Peyer's patch (tissue), 4 donors: ENCODE measurements around the gene TTC34. TPM values are rescaled to one million over a fixed set of nuclear protein-coding genes. Genes with fewer than 3 reads are reported as not detected.

Experiments used
- DNase-seq, 3 donors: peaks; one replicate each; pipeline ENCODE4 v3.0.0-alpha.2; 2017 to 2019
- H3K27ac ChIP-seq, 4 donors: fragments of 200-600 bp; sonication (generic); one replicate each; pipeline ENCODE4 v1.5.1; 2016 to 2019
- H3K27me3 ChIP-seq, 2 donors: fragments of 200-600 bp; sonication (generic); one replicate each; pipeline ENCODE4 v1.5.1; 2019
- H3K36me3 ChIP-seq, 3 donors: fragments of 200-600 bp; sonication (generic); one replicate each; pipeline ENCODE4 v1.5.1; 2016 to 2019
- H3K4me1 ChIP-seq, 4 donors: fragments of 200-600 bp; sonication (generic); one replicate each; pipeline ENCODE4 v1.5.1; 2016 to 2019
- H3K4me3 ChIP-seq, 4 donors: fragments of 200-600 bp; sonication (generic); 1 replicate in 3 of 4; 2 replicates in 1 of 4; pipeline ENCODE4 v1.5.1; 2016 to 2019; ENCODE audit warnings: mild to moderate bottlenecking in 1 of 4
- H3K9me3 ChIP-seq, 4 donors: fragments of 200-600 bp; sonication (generic); one replicate each; pipeline ENCODE4 v1.5.1; 2016 to 2019; ENCODE audit warnings: mild to moderate bottlenecking in 1 of 4
- POLR2A ChIP-seq, 2 donors: fragments of 450-650 bp; IDR thresholded peaks; one replicate each; pipeline ENCODE4 v1.5.1; 2017; ENCODE audit warnings: antibody characterized with exemption in 2 of 2, mild to moderate bottlenecking in 2 of 2, moderate library complexity in 2 of 2
- total RNA-seq, 4 donors: library from RNA; depleted of rRNA; stranded (reverse); fragments of >200 nt; gene quantifications; one replicate each; pipeline ENCODE4 v1.1.0, GENCODE V29; 2016
- TF ChIP-seq, protein P1 (sequence below), 6 experiments: fragments of 450-650 bp in 4 of 6; fragments of 200-600 bp in 2 of 6; sonication (generic) in 1 of 6; IDR thresholded peaks; one replicate each; pipeline ENCODE4 v1.5.1; 2017 to 2019; ENCODE audit warnings: antibody characterized with exemption in 6 of 6, mild to moderate bottlenecking in 3 of 6, moderate library complexity in 1 of 6

Gene TTC34
- total RNA-seq, 4 donors from 2014 or later = 0.53 to 2.4 (median 1.5) TPM

- H3K27ac ChIP-seq = no peak overlapping the region
- no peaks in the 10 kb centered on the region for H3K9me3 ChIP-seq
- DNase-seq = no peak
- no peaks in the 10 kb centered on the region for H3K27me3 ChIP-seq
- H3K4me3 ChIP-seq = no peak overlapping the region
- no peaks in the 10 kb centered on the region for H3K36me3 ChIP-seq
- TF ChIP-seq, protein P1, sequence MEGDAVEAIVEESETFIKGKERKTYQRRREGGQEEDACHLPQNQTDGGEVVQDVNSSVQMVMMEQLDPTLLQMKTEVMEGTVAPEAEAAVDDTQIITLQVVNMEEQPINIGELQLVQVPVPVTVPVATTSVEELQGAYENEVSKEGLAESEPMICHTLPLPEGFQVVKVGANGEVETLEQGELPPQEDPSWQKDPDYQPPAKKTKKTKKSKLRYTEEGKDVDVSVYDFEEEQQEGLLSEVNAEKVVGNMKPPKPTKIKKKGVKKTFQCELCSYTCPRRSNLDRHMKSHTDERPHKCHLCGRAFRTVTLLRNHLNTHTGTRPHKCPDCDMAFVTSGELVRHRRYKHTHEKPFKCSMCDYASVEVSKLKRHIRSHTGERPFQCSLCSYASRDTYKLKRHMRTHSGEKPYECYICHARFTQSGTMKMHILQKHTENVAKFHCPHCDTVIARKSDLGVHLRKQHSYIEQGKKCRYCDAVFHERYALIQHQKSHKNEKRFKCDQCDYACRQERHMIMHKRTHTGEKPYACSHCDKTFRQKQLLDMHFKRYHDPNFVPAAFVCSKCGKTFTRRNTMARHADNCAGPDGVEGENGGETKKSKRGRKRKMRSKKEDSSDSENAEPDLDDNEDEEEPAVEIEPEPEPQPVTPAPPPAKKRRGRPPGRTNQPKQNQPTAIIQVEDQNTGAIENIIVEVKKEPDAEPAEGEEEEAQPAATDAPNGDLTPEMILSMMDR (IDR thresholded peaks at IDR 0.05) = no peak
- TF ChIP-seq POLR2A (IDR thresholded peaks at IDR 0.05) = no peak
- no peaks in the 10 kb centered on the region for H3K4me1 ChIP-seq
These were observed 20.0 kb upstream of the TTC34 start for GRCh38 chr1:2821373-2821955.

DNA sequence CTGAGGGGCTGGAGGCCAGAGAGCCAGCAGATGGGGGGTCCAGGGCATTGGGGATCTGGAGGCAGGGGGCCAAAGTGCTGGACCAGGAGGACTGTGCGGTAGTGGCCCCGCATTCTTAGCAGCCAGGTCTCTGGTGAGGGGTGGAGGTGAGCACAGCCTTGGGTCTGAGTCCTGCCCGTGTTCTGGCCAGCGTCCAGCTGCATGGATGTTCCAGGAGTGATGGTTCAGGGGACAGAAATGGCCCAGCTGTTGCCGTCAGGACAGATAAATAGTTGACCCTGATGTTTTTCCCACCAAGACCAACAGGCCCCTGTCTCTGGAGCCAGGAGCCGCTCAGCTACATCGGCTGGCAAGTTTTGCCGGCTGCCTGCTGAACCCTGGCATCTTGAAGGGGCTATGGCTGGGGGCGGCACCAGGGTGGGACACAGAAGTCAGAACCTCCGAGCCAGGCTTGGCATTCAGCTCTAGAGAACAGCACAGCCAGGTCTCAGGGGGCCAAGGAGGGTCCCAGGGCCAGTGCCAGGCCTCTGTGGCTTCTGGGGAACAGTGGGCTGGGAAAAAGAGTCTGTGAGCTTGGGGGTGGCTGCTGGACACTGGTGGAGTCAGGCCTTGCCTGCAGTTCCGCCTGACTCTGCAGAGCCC is 19.4 kb upstream of the TTC34 start:
- Histone ChIP-seq H3K36me3 (no peaks in the 10 kb centered on the region), H3K4me3 (no peak overlapping the region), H3K27ac (no peak overlapping the region), H3K9me3 (no peaks in the 10 kb centered on the region), H3K27me3 (no peaks in the 10 kb centered on the region), H3K4me1 (no peaks in the 10 kb centered on the region)
- DNase-seq = no peak
- TF ChIP-seq, protein P1 (IDR thresholded peaks at IDR 0.05) = no peak

- H3K27me3 ChIP-seq = no peaks in the 10 kb centered on the region
- TF ChIP-seq, protein P1 (IDR thresholded peaks at IDR 0.05) = no peak
- TF ChIP-seq POLR2A (IDR thresholded peaks at IDR 0.05) = no peak
- no peak for DNase-seq
These were observed 18.6 kb upstream of the TTC34 start for GRCh38 chr1:2819831-2820730.

DNA sequence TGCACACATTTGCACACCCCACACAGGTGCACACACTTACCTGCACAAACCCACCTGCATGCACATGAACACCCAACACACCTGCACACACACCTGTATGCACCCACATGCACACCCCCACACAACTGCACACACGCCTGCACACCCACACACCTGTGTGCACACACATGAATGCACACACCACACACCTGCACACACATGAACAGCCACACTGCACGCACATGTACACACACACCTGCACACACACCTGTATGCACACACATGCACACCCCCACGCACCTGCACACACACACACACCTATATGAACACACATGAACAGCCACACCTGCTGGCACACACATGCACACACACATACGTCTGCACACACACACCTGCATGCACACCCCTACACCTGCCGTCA is 17.9 kb upstream of the TTC34 start:
- Histone ChIP-seq H3K9me3 (no peaks in the 10 kb centered on the region), H3K27me3 (no peaks in the 10 kb centered on the region), H3K4me1 (no peaks in the 10 kb centered on the region), H3K36me3 (no peaks in the 10 kb centered on the region), H3K4me3 (no peak overlapping the region), H3K27ac (no peak overlapping the region)
- DNase-seq = no peak
- no peak for TF ChIP-seq POLR2A (IDR thresholded peaks at IDR 0.05)
- TF ChIP-seq, protein P1 (IDR thresholded peaks at IDR 0.05) = no peak

More at GRCh38 chr1:2819831-2820730, 18.6 kb upstream of the TTC34 start:
- no peaks in the 10 kb centered on the region for H3K36me3 ChIP-seq
- no peak overlapping the region for H3K27ac ChIP-seq
- H3K4me1 ChIP-seq = no peaks in the 10 kb centered on the region
- H3K9me3 ChIP-seq = no peaks in the 10 kb centered on the region
- H3K4me3 ChIP-seq = no peak overlapping the region

DNA sequence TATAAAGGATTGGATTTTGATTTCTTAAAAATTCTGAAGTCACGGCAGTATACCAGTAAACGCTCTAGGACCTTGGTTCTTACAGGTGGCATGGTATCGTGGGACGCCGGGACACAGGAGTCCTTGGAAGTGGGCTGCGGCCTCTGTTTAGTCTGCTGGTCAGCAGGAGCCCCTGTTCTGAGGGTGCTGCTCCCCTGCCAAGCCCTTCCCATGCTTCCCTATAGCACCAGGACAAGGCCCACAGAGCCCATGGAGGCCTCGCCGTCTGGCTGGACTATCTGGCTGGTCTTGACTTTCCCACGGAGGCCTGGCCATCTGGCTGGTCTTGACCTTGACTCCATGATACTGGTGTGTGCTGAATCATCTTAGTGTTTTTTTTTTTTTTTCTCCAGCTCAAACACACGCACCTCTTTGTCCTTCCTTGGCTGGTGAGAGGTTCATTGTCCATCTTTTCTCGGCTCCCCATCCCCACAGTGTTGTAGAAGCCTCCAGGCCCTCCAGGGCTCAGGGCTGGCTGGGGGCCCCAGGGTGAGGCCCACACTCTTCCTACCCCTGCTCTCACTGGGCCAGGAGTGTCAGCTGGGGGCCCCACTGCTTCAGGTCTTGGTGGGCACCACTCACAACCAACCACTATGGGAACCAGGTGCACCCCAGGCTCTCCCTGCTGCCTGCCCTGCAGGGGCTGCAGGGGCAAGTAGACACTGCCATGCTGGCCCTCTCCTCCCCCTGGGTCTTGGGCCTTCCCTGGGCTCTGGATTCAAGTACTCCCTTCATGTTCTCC is 16.5 kb upstream of the TTC34 start:
- no peak for DNase-seq
- Histone ChIP-seq H3K27me3 (no peaks in the 10 kb centered on the region), H3K4me1 (no peaks in the 10 kb centered on the region), H3K27ac (no peak overlapping the region), H3K4me3 (no peak overlapping the region), H3K9me3 (no peaks in the 10 kb centered on the region), H3K36me3 (no peaks in the 10 kb centered on the region)
- no peak for TF ChIP-seq POLR2A (IDR thresholded peaks at IDR 0.05)
- TF ChIP-seq, protein P1 (IDR thresholded peaks at IDR 0.05) = no peak
